ENCODE results near the gene KIF24. TPM values are rescaled to one million over a fixed set of nuclear protein-coding genes. Genes with fewer than 3 reads are reported as not detected.
"Not testable (repeated sequence)": the region's sequence is repeated elsewhere in the genome, so short reads cannot be mapped to it uniquely, and the experiment has no call there.

Gene KIF24
- polyA plus RNA-seq, 12 donors: 7.7 to 35.6 (median 14.0) TPM; not detected in 1

GRCh38 chr9:34332076-34332964 lies 3.3 kb upstream of the KIF24 start:
- no peak for DNase-seq

GRCh38 chr9:34331196-34331595 lies 2.1 kb upstream of the KIF24 start:
- DNase-seq: no peak

GRCh38 chr9:34328500-34328986 lies 525 bp downstream of the KIF24 start:
- no peak for DNase-seq

GRCh38 chr9:34326690-34327089 lies 2.4 kb downstream of the KIF24 start:
- DNase-seq: no peak

- no peak for DNase-seq
Observed at GRCh38 chr9:34322899-34323591, 6.0 kb downstream of the KIF24 start.

GRCh38 chr9:34321451-34321850 lies 7.6 kb downstream of the KIF24 start:
- no peak for DNase-seq

- no peak for DNase-seq
Observed at GRCh38 chr9:34318163-34318790, 10.8 kb downstream of the KIF24 start.

- DNase-seq: no peak
Observed at GRCh38 chr9:34317436-34317835, 11.6 kb downstream of the KIF24 start.

- no peak for DNase-seq
Observed at GRCh38 chr9:34311499-34312185, 17.4 kb downstream of the KIF24 start.

- DNase-seq: no peak
Observed at GRCh38 chr9:34310215-34310614, 18.9 kb downstream of the KIF24 start.

GRCh38 chr9:34308316-34308715 lies 20.8 kb downstream of the KIF24 start:
- DNase-seq: not testable (repeated sequence)

GRCh38 chr9:34301064-34301463 lies 28.0 kb downstream of the KIF24 start:
- not testable (repeated sequence) for DNase-seq

GRCh38 chr9:34292552-34292951 lies 36.5 kb downstream of the KIF24 start:
- no peak for DNase-seq

- no peak for DNase-seq
Observed at GRCh38 chr9:34291423-34291822, 37.6 kb downstream of the KIF24 start.

GRCh38 chr9:34291023-34291422 lies 38.0 kb downstream of the KIF24 start:
- DNase-seq: no peak

GRCh38 chr9:34289159-34289558 lies 39.9 kb downstream of the KIF24 start:
- no peak for DNase-seq

GRCh38 chr9:34282096-34282495 lies 47.0 kb downstream of the KIF24 start:
- no peak for DNase-seq

- no peak for DNase-seq
Observed at GRCh38 chr9:34279411-34279810, 49.7 kb downstream of the KIF24 start.
